K562 treated with DMSO at 1 percent for 4 hours (cell line): ENCODE results near the gene HPRT1. TPM values are rescaled to one million over a fixed set of nuclear protein-coding genes. Genes with fewer than 3 reads are reported as not detected.

Experiments
- total RNA-seq: library from RNA; unstranded; fragments of 300-600 nt; gene quantifications from 2 replicates; pipeline ENCODE4 v1.2.3, GENCODE V29; 2022; ENCODE audit not compliant: insufficient read depth

The HPRT1 gene
- total RNA-seq = 44.0 and 49.0 TPM in 2 replicates

GRCh38 chrX:134460005-134460861, at the start of gene HPRT1:
HPRT1 (plus strand) TSS chrX:134460165; CDS start chrX:134460312, 147 bp downstream.

Other genes with a start within 250 kb of the HPRT1 start
- not detected in 2 replicates for gene CCDC160, start 223.0 kb upstream of the HPRT1 start, total RNA-seq
- 20.5 and 25.2 TPM in 2 replicates for gene PHF6, start 86.9 kb upstream of the HPRT1 start, total RNA-seq
- 2.9 and 5.9 TPM in 2 replicates for gene PLAC1, start 198.3 kb downstream of the HPRT1 start, total RNA-seq